Ovary (tissue), 9 donors: Measurements from ENCODE around the gene KCNK6. TPM values are rescaled to one million over a fixed set of nuclear protein-coding genes. Genes with fewer than 3 reads are reported as not detected.

Source experiments
- DNase-seq, 5 donors: peaks; one replicate each; pipeline ENCODE4 v3.0.0-alpha.2; 2019 to 2020
- H3K27ac ChIP-seq, 2 donors: fragments of 200-600 bp; one replicate each; pipeline versions ENCODE4 v1.5.1 to v1.8.0; 2019 to 2022
- H3K27me3 ChIP-seq: fragments of 200-600 bp; one replicate; pipeline ENCODE4 v1.8.0; 2022
- H3K36me3 ChIP-seq: fragments of 200-600 bp; sonication (generic); one replicate; pipeline ENCODE4 v1.5.1; 2019
- H3K4me1 ChIP-seq: one replicate; pipeline ENCODE4 v1.8.1; 2013; ENCODE audit warnings: mild to moderate bottlenecking, moderate library complexity; ENCODE audit not compliant: insufficient read depth
- H3K4me3 ChIP-seq: fragments of 200-600 bp; sonication (generic); one replicate; pipeline ENCODE4 v1.5.1; 2017
- H3K9me3 ChIP-seq, 2 donors: fragments of 200-600 bp in 1 of 2; sonication (generic) in 1 of 2; one replicate each; pipeline versions ENCODE4 v1.5.1 to v1.8.1; 2013 to 2019; ENCODE audit warnings: mild to moderate bottlenecking in 1 of 2, moderate library complexity in 1 of 2
- CTCF ChIP-seq, 3 donors: fragments of 450-650 bp in 2 of 3; fragments of 200-600 bp in 1 of 3; IDR thresholded peaks; one replicate each; pipeline versions ENCODE4 v1.5.1 to v1.8.0; 2016 to 2022; ENCODE audit warnings: antibody characterized with exemption in 3 of 3, mild to moderate bottlenecking in 1 of 3
- EP300 ChIP-seq: sonication (generic); formaldehyde crosslinking; IDR thresholded peaks from one replicate; pipeline ENCODE4 v1.6.1; 2017; ENCODE audit warnings: antibody characterized with exemption
- POLR2A ChIP-seq: fragments of 450-650 bp; IDR thresholded peaks from one replicate; pipeline ENCODE4 v1.6.1; 2017; ENCODE audit warnings: antibody characterized with exemption, mild to moderate bottlenecking, moderate library complexity
- WGBS, 3 donors: extraction: QIAGEN DNeasy Blood & Tissue Kit in 1 of 3; methylation state at CpG; one replicate each; pipeline versions ENCODE4 v1.1.5 to v1.1.7; 2013 to 2017; 5-methylcytosine and 5-hydroxymethylcytosine counted together
- intact Hi-C, 4 donors: fragments of 100-400 bp; cut with DNase I; formaldehyde crosslinking; loops; one replicate each; pipeline versions ENCODE4 v1.11.0 to v1.15.1; 2022 to 2023
- polyA plus RNA-seq, 2 donors: library from polyadenylated mRNA; stranded (reverse); fragments of 200-250 nt in 1 of 2; fragments of 350-450 nt in 1 of 2; fragmentation: Illumina TruSeq in 1 of 2; extraction: RNeasy Lipid Tissue Mini Kit (QIAGEN cat#74804) in 1 of 2; gene quantifications; one replicate each; pipeline ENCODE4 v1.2.3, GENCODE V29; 2013 to 2014
- total RNA-seq, 7 donors: library from RNA; depleted of rRNA in 2 of 7; stranded (reverse); fragments of >200 nt in 2 of 7; fragmentation: NEBNext Ultra II Directional in 3 of 7; extraction: Animal tissue kit (Norgen Biotek cat#: 25700) in 3 of 7; gene quantifications; one replicate each; pipeline versions ENCODE4 v1.1.0 to v1.2.4, GENCODE V29; 2016 to 2023
- donor health status: DM: no; HTN: no; CAD: no; lungs with moderate emphysema.
- donor health status: DM: no; HTN: no; CAD: no.
- donor health status: Bipolar disorder and iron deficiency.
- donor health status: DM: yes; HTN: yes; CAD: no.
- donor health status: DM: no; HTN: no; CAD: no.
- donor health status: DM: yes; HTN: yes; CAD: no.

KCNK6 gene
- total and polyA plus RNA-seq, 9 donors: 6.0 to 30.1 (median 16.4) TPM

GRCh38 chr19:38316477-38317067, 3.1 kb upstream of the KCNK6 start:
- Histone ChIP-seq H3K27me3 (no peaks in the 10 kb centered on the region), H3K4me1 (peaks cover 3% of the 10 kb centered on the region)
- TF ChIP-seq POLR2A (no peak), EP300 (no peak), CTCF (IDR thresholded peaks at IDR 0.05) (no peak)

GRCh38 chr19:38317104-38317612, 2.5 kb upstream of the KCNK6 start:
- peaks cover 7% of the 10 kb centered on the region for H3K4me1 ChIP-seq
- no peaks in the 10 kb centered on the region for H3K9me3 ChIP-seq
- H3K27me3 ChIP-seq: no peaks in the 10 kb centered on the region
- no peak overlapping the region for H3K4me3 ChIP-seq
- H3K27ac ChIP-seq: no peak overlapping the region
- H3K36me3 ChIP-seq: no peaks in the 10 kb centered on the region
- TF ChIP-seq EP300 (no peak), POLR2A (no peak), CTCF (IDR thresholded peaks at IDR 0.05) (no peak)
- intact Hi-C loops: loop anchor here in 1 of 4 donors (5.0 kb wide), 1 partner anchor 65 kb away; no protein-coding TSS in a partner anchor
- WGBS, 3 donors: 69 to 77% (median 76%) methylated on average over 11 of the region's 11 CpGs
- no peak for DNase-seq

More at GRCh38 chr19:38316477-38317067, 3.1 kb upstream of the KCNK6 start:
- peak overlapping the region; percentile 43 to 85 for H3K27ac ChIP-seq
- no peaks in the 10 kb centered on the region for H3K9me3 ChIP-seq
- intact Hi-C loops: loop anchor here in 1 of 4 donors (5.0 kb wide), 1 partner anchor 64 kb away; no protein-coding TSS in a partner anchor
- peak overlapping the region; percentile 47 for H3K4me3 ChIP-seq
- 31 to 33% (median 31%) methylated on average over 8 of the region's 8 CpGs for WGBS, 3 donors
- no peak for DNase-seq
- H3K36me3 ChIP-seq: no peaks in the 10 kb centered on the region

- peak in 3 of 5 donors; percentile 44 to 57 (median 55) for DNase-seq
- Histone ChIP-seq H3K36me3 (no peaks in the 10 kb centered on the region), H3K9me3 (no peaks in the 10 kb centered on the region), H3K27me3 (no peaks in the 10 kb centered on the region), H3K4me1 (peaks cover 13% of the 10 kb centered on the region), H3K27ac (peak overlapping the region in 1 of 2 donors; percentile 75), H3K4me3 (no peak overlapping the region)
- TF ChIP-seq CTCF (IDR thresholded peaks at IDR 0.05) (no peak), EP300 (no peak), POLR2A (no peak)
- intact Hi-C loops: loop anchor here in 1 of 4 donors (5.0 kb wide), 1 partner anchor 66 kb away; no protein-coding TSS in a partner anchor
- WGBS, 3 donors: 52 to 68% (median 54%) methylated on average over 6 of the region's 6 CpGs
These were observed 985 bp upstream of the KCNK6 start for GRCh38 chr19:38318660-38319059.

GRCh38 chr19:38320969-38321339, 1.3 kb downstream of the KCNK6 start:
- Histone ChIP-seq H3K27ac (peak overlapping the region; percentile 58 to 75), H3K4me3 (peak overlapping the region; percentile 54), H3K4me1 (peaks cover 13% of the 10 kb centered on the region), H3K27me3 (no peaks in the 10 kb centered on the region), H3K9me3 (no peaks in the 10 kb centered on the region), H3K36me3 (no peaks in the 10 kb centered on the region)
- 57 to 66% (median 58%) methylated on average over 3 of the region's 3 CpGs for WGBS, 3 donors
- DNase-seq: peak in 3 of 5 donors; percentile 41 to 52 (median 49)
- no peak for TF ChIP-seq EP300
- TF ChIP-seq POLR2A: no peak
- intact Hi-C loops: loop anchor here in 2 of 4 donors (5.0 to 10.0 kb wide), 2 partner anchors 69 to 176 kb away; no protein-coding TSS in a partner anchor
